ENCODE data around the gene DUSP23.

Gene DUSP23

GRCh38 chr1:159790237-159790917 lies 9.6 kb downstream of the DUSP23 start:
- no peak overlapping the region for H2BK15ac ChIP-seq (replicated peaks; ENCODE audit: low read depth)
- no CpG with 5 or more reads among the region's 2 CpGs for WGBS (ENCODE audit: extremely low coverage, insufficient coverage, low lambda C conversion rate)
- H4K8ac ChIP-seq (ENCODE audit: low read depth, low read length), result no peak overlapping the region
- no peak overlapping the region for H3K4me2 ChIP-seq (ENCODE audit: low read length)
- no peaks in the 10 kb centered on the region for H3K79me2 ChIP-seq (ENCODE audit: control insufficient read depth, insufficient read depth, low read length)
- no peak overlapping the region for H3K23ac ChIP-seq (ENCODE audit: low read length)
- H3K4me1 ChIP-seq (ENCODE audit: control insufficient read depth, low read depth, low read length), result no peaks in the 10 kb centered on the region
- no peak overlapping the region for H3K18ac ChIP-seq (ENCODE audit: low read length)
- H3K4me3 ChIP-seq (ENCODE audit: low read length), result no peak overlapping the region
- H2AK5ac ChIP-seq (ENCODE audit: low read length), result no peak overlapping the region
- H3K4ac ChIP-seq (ENCODE audit: low read depth, low read length), result no peak overlapping the region
- H3K36me3 ChIP-seq (ENCODE audit: control insufficient read depth, insufficient read depth, low read length), result no peaks in the 10 kb centered on the region
- H3K9ac ChIP-seq (ENCODE audit: low read length), result no peak overlapping the region
- no peak overlapping the region for H4K5ac ChIP-seq (ENCODE audit: low read length)
- H3K27ac ChIP-seq (ENCODE audit: low read depth, low read length), result no peak overlapping the region
- H3K79me1 ChIP-seq (ENCODE audit: low read length), result no peaks in the 10 kb centered on the region
- no peak overlapping the region for H2BK5ac ChIP-seq (ENCODE audit: low read length)
- no peaks in the 10 kb centered on the region for H3K27me3 ChIP-seq (ENCODE audit: insufficient read depth, low read length, poor library complexity)
- DNase-seq, result peak; percentile 66
- H3K56ac ChIP-seq (ENCODE audit: low read length), result no peak overlapping the region
- no peak overlapping the region for H2BK120ac ChIP-seq (ENCODE audit: low read depth, low read length)

- no peak overlapping the region for H3K27ac ChIP-seq (ENCODE audit: low read depth, low read length)
- no CpG with 5 or more reads among the region's 3 CpGs for WGBS (ENCODE audit: extremely low coverage, insufficient coverage, low lambda C conversion rate)
- no peak for DNase-seq
- no peaks in the 10 kb centered on the region for H3K79me2 ChIP-seq (ENCODE audit: control insufficient read depth, insufficient read depth, low read length)
- H3K4me1 ChIP-seq (ENCODE audit: control insufficient read depth, low read depth, low read length), result no peaks in the 10 kb centered on the region
- H3K4me2 ChIP-seq (ENCODE audit: low read length), result no peak overlapping the region
- no peak overlapping the region for H3K4ac ChIP-seq (ENCODE audit: low read depth, low read length)
- no peak overlapping the region for H3K23ac ChIP-seq (ENCODE audit: low read length)
- no peak overlapping the region for H4K8ac ChIP-seq (ENCODE audit: low read depth, low read length)
- no peaks in the 10 kb centered on the region for H3K27me3 ChIP-seq (ENCODE audit: insufficient read depth, low read length, poor library complexity)
- H4K5ac ChIP-seq (ENCODE audit: low read length), result no peak overlapping the region
- no peak overlapping the region for H3K56ac ChIP-seq (ENCODE audit: low read length)
- no peak overlapping the region for H2BK15ac ChIP-seq (replicated peaks; ENCODE audit: low read depth)
- H2AK5ac ChIP-seq (ENCODE audit: low read length), result no peak overlapping the region
- H3K9ac ChIP-seq (ENCODE audit: low read length), result no peak overlapping the region
- no peak overlapping the region for H2BK5ac ChIP-seq (ENCODE audit: low read length)
- H3K4me3 ChIP-seq (ENCODE audit: low read length), result no peak overlapping the region
- no peaks in the 10 kb centered on the region for H3K36me3 ChIP-seq (ENCODE audit: control insufficient read depth, insufficient read depth, low read length)
- H3K18ac ChIP-seq (ENCODE audit: low read length), result no peak overlapping the region
- no peak overlapping the region for H2BK120ac ChIP-seq (ENCODE audit: low read depth, low read length)
- no peaks in the 10 kb centered on the region for H3K79me1 ChIP-seq (ENCODE audit: low read length)
These were observed 10.3 kb downstream of the DUSP23 start for GRCh38 chr1:159791031-159791430.

GRCh38 chr1:159791461-159791860 lies 10.7 kb downstream of the DUSP23 start:
- Histone ChIP-seq H3K4me3 (ENCODE audit: low read length) (no peak overlapping the region), H3K4me2 (ENCODE audit: low read length) (no peak overlapping the region), H3K23ac (ENCODE audit: low read length) (no peak overlapping the region), H3K18ac (ENCODE audit: low read length) (no peak overlapping the region), H3K4me1 (ENCODE audit: control insufficient read depth, low read depth, low read length) (no peaks in the 10 kb centered on the region), H3K9ac (ENCODE audit: low read length) (no peak overlapping the region), H3K79me1 (ENCODE audit: low read length) (no peaks in the 10 kb centered on the region), H3K4ac (ENCODE audit: low read depth, low read length) (no peak overlapping the region), H4K8ac (ENCODE audit: low read depth, low read length) (no peak overlapping the region), H3K56ac (ENCODE audit: low read length) (no peak overlapping the region), H3K27me3 (ENCODE audit: insufficient read depth, low read length, poor library complexity) (no peaks in the 10 kb centered on the region), H3K36me3 (ENCODE audit: control insufficient read depth, insufficient read depth, low read length) (no peaks in the 10 kb centered on the region), H4K5ac (ENCODE audit: low read length) (no peak overlapping the region), H3K27ac (ENCODE audit: low read depth, low read length) (no peak overlapping the region), H2BK15ac (replicated peaks; ENCODE audit: low read depth) (no peak overlapping the region), H2BK5ac (ENCODE audit: low read length) (no peak overlapping the region), H2AK5ac (ENCODE audit: low read length) (no peak overlapping the region), H2BK120ac (ENCODE audit: low read depth, low read length) (no peak overlapping the region), H3K79me2 (ENCODE audit: control insufficient read depth, insufficient read depth, low read length) (no peaks in the 10 kb centered on the region)
- WGBS (ENCODE audit: extremely low coverage, insufficient coverage, low lambda C conversion rate), result no CpG with 5 or more reads among the region's 3 CpGs
- no peak for DNase-seq

- H3K79me2 ChIP-seq (ENCODE audit: control insufficient read depth, insufficient read depth, low read length), result no peaks in the 10 kb centered on the region
- no peak overlapping the region for H2AK5ac ChIP-seq (ENCODE audit: low read length)
- no peak overlapping the region for H4K5ac ChIP-seq (ENCODE audit: low read length)
- H3K56ac ChIP-seq (ENCODE audit: low read length), result no peak overlapping the region
- H3K9ac ChIP-seq (ENCODE audit: low read length), result no peak overlapping the region
- no peak overlapping the region for H3K4me3 ChIP-seq (ENCODE audit: low read length)
- H3K4me2 ChIP-seq (ENCODE audit: low read length), result no peak overlapping the region
- H3K36me3 ChIP-seq (ENCODE audit: control insufficient read depth, insufficient read depth, low read length), result no peaks in the 10 kb centered on the region
- no peak for DNase-seq
- H3K79me1 ChIP-seq (ENCODE audit: low read length), result no peaks in the 10 kb centered on the region
- no peak overlapping the region for H3K4ac ChIP-seq (ENCODE audit: low read depth, low read length)
- no peaks in the 10 kb centered on the region for H3K4me1 ChIP-seq (ENCODE audit: control insufficient read depth, low read depth, low read length)
- no peak overlapping the region for H2BK15ac ChIP-seq (replicated peaks; ENCODE audit: low read depth)
- H2BK5ac ChIP-seq (ENCODE audit: low read length), result no peak overlapping the region
- H3K27me3 ChIP-seq (ENCODE audit: insufficient read depth, low read length, poor library complexity), result no peaks in the 10 kb centered on the region
- no peak overlapping the region for H3K18ac ChIP-seq (ENCODE audit: low read length)
- no CpG with 5 or more reads among the region's 5 CpGs for WGBS (ENCODE audit: extremely low coverage, insufficient coverage, low lambda C conversion rate)
- H3K23ac ChIP-seq (ENCODE audit: low read length), result no peak overlapping the region
- no peak overlapping the region for H2BK120ac ChIP-seq (ENCODE audit: low read depth, low read length)
- no peak overlapping the region for H4K8ac ChIP-seq (ENCODE audit: low read depth, low read length)
- H3K27ac ChIP-seq (ENCODE audit: low read depth, low read length), result no peak overlapping the region
These were observed 14.8 kb downstream of the DUSP23 start for GRCh38 chr1:159795534-159795933.

GRCh38 chr1:159798893-159799292 lies 18.1 kb downstream of the DUSP23 start:
- Histone ChIP-seq H3K56ac (ENCODE audit: low read length) (no peak overlapping the region), H3K4me3 (ENCODE audit: low read length) (no peak overlapping the region), H3K9ac (ENCODE audit: low read length) (no peak overlapping the region), H2BK15ac (replicated peaks; ENCODE audit: low read depth) (no peak overlapping the region), H3K36me3 (ENCODE audit: control insufficient read depth, insufficient read depth, low read length) (no peaks in the 10 kb centered on the region), H3K79me1 (ENCODE audit: low read length) (no peaks in the 10 kb centered on the region), H3K18ac (ENCODE audit: low read length) (no peak overlapping the region), H3K4me2 (ENCODE audit: low read length) (no peak overlapping the region), H4K5ac (ENCODE audit: low read length) (no peak overlapping the region), H3K23ac (ENCODE audit: low read length) (no peak overlapping the region), H2BK5ac (ENCODE audit: low read length) (no peak overlapping the region), H2BK120ac (ENCODE audit: low read depth, low read length) (no peak overlapping the region), H3K27me3 (ENCODE audit: insufficient read depth, low read length, poor library complexity) (no peaks in the 10 kb centered on the region), H3K27ac (ENCODE audit: low read depth, low read length) (no peak overlapping the region), H3K79me2 (ENCODE audit: control insufficient read depth, insufficient read depth, low read length) (no peaks in the 10 kb centered on the region), H3K4me1 (ENCODE audit: control insufficient read depth, low read depth, low read length) (no peaks in the 10 kb centered on the region), H3K4ac (ENCODE audit: low read depth, low read length) (no peak overlapping the region), H4K8ac (ENCODE audit: low read depth, low read length) (no peak overlapping the region), H2AK5ac (ENCODE audit: low read length) (no peak overlapping the region)
- peak; percentile 97 for DNase-seq
- WGBS (ENCODE audit: extremely low coverage, insufficient coverage, low lambda C conversion rate), result no CpG with 5 or more reads among the region's 2 CpGs

GRCh38 chr1:159799446-159799985 lies 18.8 kb downstream of the DUSP23 start:
- no peak overlapping the region for H3K4me2 ChIP-seq (ENCODE audit: low read length)
- no peak overlapping the region for H3K23ac ChIP-seq (ENCODE audit: low read length)
- no peak overlapping the region for H3K56ac ChIP-seq (ENCODE audit: low read length)
- no peaks in the 10 kb centered on the region for H3K36me3 ChIP-seq (ENCODE audit: control insufficient read depth, insufficient read depth, low read length)
- H2BK5ac ChIP-seq (ENCODE audit: low read length), result no peak overlapping the region
- no peak overlapping the region for H3K9ac ChIP-seq (ENCODE audit: low read length)
- H3K18ac ChIP-seq (ENCODE audit: low read length), result no peak overlapping the region
- no peak overlapping the region for H4K8ac ChIP-seq (ENCODE audit: low read depth, low read length)
- no peak overlapping the region for H2BK15ac ChIP-seq (replicated peaks; ENCODE audit: low read depth)
- WGBS (ENCODE audit: extremely low coverage, insufficient coverage, low lambda C conversion rate), result no CpG with 5 or more reads among the region's 4 CpGs
- H3K4me1 ChIP-seq (ENCODE audit: control insufficient read depth, low read depth, low read length), result no peaks in the 10 kb centered on the region
- H3K4me3 ChIP-seq (ENCODE audit: low read length), result no peak overlapping the region
- H2BK120ac ChIP-seq (ENCODE audit: low read depth, low read length), result no peak overlapping the region
- no peaks in the 10 kb centered on the region for H3K79me2 ChIP-seq (ENCODE audit: control insufficient read depth, insufficient read depth, low read length)
- no peaks in the 10 kb centered on the region for H3K79me1 ChIP-seq (ENCODE audit: low read length)
- no peak overlapping the region for H3K4ac ChIP-seq (ENCODE audit: low read depth, low read length)
- no peaks in the 10 kb centered on the region for H3K27me3 ChIP-seq (ENCODE audit: insufficient read depth, low read length, poor library complexity)
- H3K27ac ChIP-seq (ENCODE audit: low read depth, low read length), result no peak overlapping the region
- H4K5ac ChIP-seq (ENCODE audit: low read length), result no peak overlapping the region
- no peak for DNase-seq
- no peak overlapping the region for H2AK5ac ChIP-seq (ENCODE audit: low read length)
